SKM-1 (cell line): ENCODE data around the gene IRX2.

ENCODE experiments used
- DNase-seq: peaks from one replicate; lab custom pipeline; 2025; ENCODE audit not compliant: unreplicated experiment; lab: John Stamatoyannopoulos, UW

Gene IRX2

GRCh38 chr5:2756211-2757152 is 5.0 kb upstream of the IRX2 start:
- DNase-seq: no peak

DNA sequence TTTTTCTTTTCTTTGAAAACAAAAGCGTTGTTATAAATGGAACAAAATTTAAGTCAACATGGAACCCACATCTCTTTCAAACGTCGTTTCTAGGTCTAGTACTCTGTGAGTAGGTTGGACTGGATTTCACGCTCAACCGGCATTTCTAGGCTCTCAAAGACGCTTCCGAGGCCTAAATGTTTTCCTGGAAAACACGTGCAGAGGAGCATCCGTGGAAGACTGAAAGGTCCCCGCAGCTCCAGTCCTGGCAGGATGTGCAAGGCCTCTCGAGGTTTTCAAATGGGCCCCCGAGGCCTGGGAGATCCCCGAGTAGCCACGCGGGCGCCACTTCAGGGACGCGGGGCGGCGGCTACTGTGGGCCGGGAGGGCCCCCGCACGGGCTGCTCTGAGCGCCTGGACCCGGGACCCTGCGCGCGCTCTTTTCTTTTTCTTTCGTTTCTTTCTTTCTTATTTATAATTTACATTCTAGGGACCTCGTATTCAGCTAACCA is 4.2 kb upstream of the IRX2 start:
- no peak for DNase-seq

GRCh38 chr5:2755076-2755680 is 3.7 kb upstream of the IRX2 start:
- no peak for DNase-seq

- DNase-seq: no peak
Observed at GRCh38 chr5:2754581-2755075, 3.2 kb upstream of the IRX2 start.

GRCh38 chr5:2753452-2754420 is 2.3 kb upstream of the IRX2 start:
- DNase-seq: no peak

GRCh38 chr5:2752821-2753439 is 1.5 kb upstream of the IRX2 start:
- no peak for DNase-seq

- no peak for DNase-seq
Observed at GRCh38 chr5:2752059-2752820, 763 bp upstream of the IRX2 start.

- DNase-seq: no peak
Observed at GRCh38 chr5:2750758-2751464, 566 bp downstream of the IRX2 start.

GRCh38 chr5:2750026-2750757 is 1.3 kb downstream of the IRX2 start:
- no peak for DNase-seq

- no peak for DNase-seq
Observed at GRCh38 chr5:2749514-2750025, 1.9 kb downstream of the IRX2 start.

DNA sequence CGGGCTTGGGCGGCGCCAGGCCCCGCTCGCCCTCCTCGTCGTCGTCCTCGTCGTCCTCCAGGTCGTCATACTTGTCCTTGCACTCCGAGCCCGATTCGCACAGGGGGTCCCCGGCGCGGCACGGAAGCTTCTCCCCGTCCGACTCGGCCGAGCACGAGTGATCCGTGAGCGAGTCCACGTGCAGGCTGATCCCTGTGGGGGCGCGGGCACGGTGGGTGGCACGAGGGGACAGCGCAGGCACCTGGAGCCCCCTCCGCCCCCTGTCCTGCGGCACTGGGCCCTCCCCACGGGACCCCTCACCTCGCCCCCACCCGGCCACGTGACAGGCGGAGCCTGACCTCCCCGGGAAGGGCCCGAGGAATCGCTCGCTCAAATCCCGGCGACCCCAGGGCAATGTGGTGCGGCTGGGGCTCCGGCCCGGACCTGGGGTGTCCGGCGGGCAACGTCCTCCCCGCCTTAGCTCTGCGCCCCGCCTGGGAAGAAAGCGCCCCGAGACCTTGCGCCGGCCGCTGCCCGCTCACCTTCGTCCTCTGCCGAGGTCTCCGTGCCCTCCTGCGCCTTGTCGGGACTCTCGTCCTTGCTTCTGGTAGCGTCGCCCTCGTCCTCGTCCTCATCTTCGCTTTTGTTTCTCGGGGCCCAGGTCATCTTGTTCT is 2.5 kb downstream of the IRX2 start:
- no peak for DNase-seq

DNA sequence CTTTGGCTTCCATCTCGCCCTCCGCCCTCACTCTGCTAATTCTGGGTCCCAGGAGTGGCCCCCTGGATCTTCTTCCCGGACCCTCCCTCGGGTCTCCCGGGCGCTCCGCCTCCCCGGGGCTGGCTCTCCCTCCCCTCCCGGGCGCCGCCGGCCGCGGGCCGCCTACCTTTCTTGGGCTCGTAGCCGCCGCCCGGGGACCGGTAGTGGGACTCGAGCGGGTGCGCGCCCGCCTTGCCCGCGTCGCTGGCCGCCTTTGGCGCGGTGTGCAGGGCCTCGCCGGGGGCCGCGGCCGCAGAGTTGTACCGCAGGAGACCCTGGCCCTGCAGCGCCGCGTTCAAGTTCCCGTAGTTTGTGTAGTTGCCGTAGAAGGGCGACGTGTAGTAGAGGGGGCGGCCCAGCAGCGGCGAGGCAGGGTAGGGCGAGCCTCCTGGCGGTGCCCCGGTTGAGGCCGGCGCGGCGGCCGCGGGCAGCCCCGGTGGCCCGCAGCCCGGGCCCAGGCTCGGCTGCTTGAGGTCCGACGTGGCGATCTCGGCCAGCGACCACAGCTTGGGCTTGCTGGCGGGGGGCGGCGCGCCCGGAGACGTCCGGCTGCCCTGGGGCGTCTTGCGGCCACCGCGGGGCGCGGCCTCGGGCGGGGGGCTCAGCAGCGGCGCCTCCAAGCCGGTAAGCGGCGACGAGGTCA is 3.2 kb downstream of the IRX2 start:
- DNase-seq: no peak

- DNase-seq: no peak
Observed at GRCh38 chr5:2747363-2748162, 3.9 kb downstream of the IRX2 start.

- DNase-seq: no peak
Observed at GRCh38 chr5:2746561-2747032, 4.9 kb downstream of the IRX2 start.

GRCh38 chr5:2744485-2744884 is 7.0 kb downstream of the IRX2 start:
- no peak for DNase-seq
